HG03108 (cell line): ENCODE measurements around the gene OR1Q1.
"Not testable (repeated sequence)": the region's sequence is repeated elsewhere in the genome, so short reads cannot be mapped to it uniquely, and the experiment has no call there.

Experiments used
- ATAC-seq: cut with Tn5 transposase; IDR thresholded peaks from one replicate; pipeline ENCODE4 v1.9.1; 2021; ENCODE audit warnings: moderate library complexity; ENCODE audit not compliant: unreplicated experiment

The OR1Q1 gene, protein sequence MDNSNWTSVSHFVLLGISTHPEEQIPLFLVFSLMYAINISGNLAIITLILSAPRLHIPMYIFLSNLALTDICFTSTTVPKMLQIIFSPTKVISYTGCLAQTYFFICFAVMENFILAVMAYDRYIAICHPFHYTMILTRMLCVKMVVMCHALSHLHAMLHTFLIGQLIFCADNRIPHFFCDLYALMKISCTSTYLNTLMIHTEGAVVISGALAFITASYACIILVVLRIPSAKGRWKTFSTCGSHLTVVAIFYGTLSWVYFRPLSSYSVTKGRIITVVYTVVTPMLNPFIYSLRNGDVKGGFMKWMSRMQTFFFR

GRCh38 chr9:122614362-122614761 is at the start of gene OR1Q1:
OR1Q1 (plus strand) TSS chr9:122614738; CDS start chr9:122614738, 0 bp downstream.
- no peak for ATAC-seq

GRCh38 chr9:122567901-122568300 is 46.6 kb upstream of the OR1Q1 start:
- no peak for ATAC-seq

DNA sequence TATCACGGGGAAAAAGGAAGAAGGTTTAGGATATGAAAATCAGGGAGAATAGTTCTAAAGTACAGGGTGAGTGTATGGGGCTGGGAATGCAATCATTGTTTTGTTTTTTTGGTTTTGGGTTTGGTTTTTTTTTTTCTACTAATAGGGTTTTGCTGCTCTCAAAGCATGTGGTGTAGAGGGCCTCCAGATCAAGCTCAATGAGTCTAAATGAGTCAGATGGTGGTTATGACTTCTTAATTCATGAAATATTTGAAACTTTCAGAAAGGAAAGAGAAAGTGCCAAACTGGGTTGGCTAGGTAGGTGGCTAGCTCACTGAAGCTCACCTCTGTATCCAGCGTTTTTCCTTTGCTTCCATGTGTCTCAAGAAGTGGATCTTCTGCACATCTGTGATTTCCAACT is 42.1 kb upstream of the OR1Q1 start:
- ATAC-seq: no peak

- no peak for ATAC-seq
Measured at GRCh38 chr9:122579874-122580273, 34.7 kb upstream of the OR1Q1 start.

DNA sequence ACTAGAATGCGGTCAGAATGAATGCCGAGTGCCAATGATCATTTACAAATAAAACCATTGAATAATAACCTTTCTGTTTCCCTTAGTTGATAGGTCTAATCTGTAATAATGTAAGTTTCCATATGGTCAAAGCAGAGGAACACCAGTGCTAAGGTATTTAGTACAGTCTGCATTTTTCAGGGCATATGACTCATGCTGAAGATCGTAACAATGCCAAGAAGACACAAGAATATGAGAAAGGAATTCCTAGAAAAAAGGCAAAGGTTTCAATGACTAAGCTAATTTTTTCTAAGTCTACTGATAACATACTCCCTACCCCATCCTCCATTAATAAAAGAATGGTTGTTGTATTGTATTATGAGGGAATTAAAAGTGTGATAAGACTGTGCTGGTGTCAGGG is 34.2 kb upstream of the OR1Q1 start:
- ATAC-seq: no peak

GRCh38 chr9:122583284-122583683 is 31.3 kb upstream of the OR1Q1 start, which contains the start of gene OR1L8:
OR1L8 (minus strand) TSS chr9:122583384; CDS start chr9:122568477, 14,907 bp downstream.
- not testable (repeated sequence) for ATAC-seq

- ATAC-seq: no peak
Measured at GRCh38 chr9:122605691-122606090, 8.8 kb upstream of the OR1Q1 start.

- ATAC-seq: no peak
Measured at GRCh38 chr9:122606587-122606986, 8.0 kb upstream of the OR1Q1 start.

- ATAC-seq: no peak
Measured at GRCh38 chr9:122609804-122610203, 4.7 kb upstream of the OR1Q1 start.

- no peak for ATAC-seq
Measured at GRCh38 chr9:122619996-122620395, 5.5 kb downstream of the OR1Q1 start.

- ATAC-seq: no peak
Measured at GRCh38 chr9:122642226-122642625, 27.7 kb downstream of the OR1Q1 start.

DNA sequence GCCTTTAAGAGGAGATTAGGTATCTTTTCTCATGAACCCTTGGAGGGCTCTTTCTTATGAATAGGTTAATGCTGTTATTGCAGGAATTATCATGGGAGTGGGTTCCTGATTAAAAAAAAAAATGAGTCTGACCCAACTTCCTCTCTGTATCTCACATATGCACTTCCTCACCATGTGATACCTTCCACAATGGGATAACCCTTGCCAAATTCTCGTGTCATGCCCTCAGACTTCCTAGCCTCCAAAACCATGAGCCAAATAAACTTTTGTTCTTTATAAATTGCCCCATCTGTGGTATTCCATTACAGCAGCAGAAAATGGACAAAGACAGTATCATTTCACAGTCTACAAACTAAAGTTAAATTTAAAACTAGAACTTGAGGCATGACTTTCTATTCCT is 41.8 kb downstream of the OR1Q1 start:
- no peak for ATAC-seq

GRCh38 chr9:122657527-122657926 is 43.0 kb downstream of the OR1Q1 start, which contains the start of gene OR1B1:
OR1B1 (minus strand) TSS chr9:122657627.
- no peak for ATAC-seq

DNA sequence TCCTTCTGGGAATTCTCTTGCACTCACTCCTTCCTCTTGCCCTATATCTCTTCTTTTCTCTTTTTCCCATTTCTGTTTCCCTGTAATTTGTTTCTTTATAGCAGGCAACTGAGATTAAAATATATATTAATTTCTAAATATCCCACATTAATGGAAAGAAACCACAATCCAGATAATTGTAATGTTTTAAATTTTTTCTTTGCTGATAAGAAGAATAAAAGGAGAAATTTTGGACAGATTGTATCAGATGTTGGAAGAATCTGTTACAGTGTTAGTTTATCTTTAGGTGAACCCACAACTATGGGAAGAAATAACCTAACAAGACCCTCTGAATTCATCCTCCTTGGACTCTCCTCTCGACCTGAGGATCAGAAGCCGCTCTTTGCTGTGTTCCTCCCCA is 46.9 kb downstream of the OR1Q1 start, which contains the start of gene OR1L1:
Gene OR1L1 (plus strand): TSS at position 301 of the 400 bp plus-strand sequence. CDS start 0 bp downstream, at position 301.
- no peak for ATAC-seq
